ENCODE measurements around the gene SMAGP.
"Not testable (repeated sequence)": the region's sequence is repeated elsewhere in the genome, so short reads cannot be mapped to it uniquely, and the experiment has no call there.

The SMAGP gene

DNA sequence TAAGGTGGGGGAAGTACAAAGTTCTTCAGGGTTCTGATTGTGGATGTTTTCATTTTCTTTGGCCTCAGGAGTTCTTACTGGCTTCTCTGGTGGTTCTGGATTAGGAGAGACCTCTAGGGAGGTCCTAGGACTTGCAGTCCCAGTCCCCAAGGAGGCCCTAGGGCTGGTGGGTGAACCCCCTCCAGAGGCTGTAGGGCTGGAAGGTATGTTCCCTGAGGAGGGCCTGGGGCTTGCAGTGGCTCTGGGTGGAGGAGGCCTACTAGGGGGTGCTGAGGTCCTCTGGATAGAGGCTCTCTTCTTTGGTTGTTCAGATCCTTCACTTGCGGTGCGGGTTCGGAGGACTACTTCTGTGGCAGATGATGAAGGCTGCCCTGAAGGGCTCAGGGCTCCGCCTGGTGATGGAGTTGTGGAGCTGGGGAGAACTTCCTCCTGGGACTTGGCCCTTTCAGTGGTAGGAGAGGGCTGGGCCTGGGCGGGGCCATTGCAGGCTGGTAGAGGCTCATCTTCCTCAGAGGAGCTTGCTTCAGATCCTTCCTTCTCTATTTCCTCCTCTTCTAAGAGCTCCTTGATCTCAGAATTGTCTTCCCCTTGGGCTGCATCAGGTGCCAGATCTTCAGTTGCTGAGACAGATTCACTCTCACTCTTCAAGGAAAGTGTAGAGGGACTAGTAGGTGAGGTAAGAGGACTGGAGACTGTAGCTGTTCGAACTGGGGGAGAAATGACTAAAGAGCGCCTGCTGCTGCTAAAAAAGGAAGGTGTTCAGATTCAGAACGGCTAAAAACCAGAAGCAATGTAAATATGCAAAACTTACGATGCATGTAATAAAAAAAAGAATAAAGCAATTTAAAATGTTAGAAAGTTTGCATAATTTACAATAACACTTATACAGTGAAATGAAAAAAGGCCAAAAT, 21.6 kb upstream of the SMAGP start:
- H3K36me3 ChIP-seq (ENCODE audit: control insufficient read depth in 1 of 2, insufficient read depth in 2 of 2, low read length in 2 of 2); H3K4me3 ChIP-seq (ENCODE audit: low read depth in 1 of 2, low read length in 2 of 2); H3K9me3 ChIP-seq (ENCODE audit: control insufficient read depth in 1 of 2, low read length in 2 of 2); H3K4me1 ChIP-seq (ENCODE audit: control insufficient read depth in 1 of 2, insufficient read depth in 2 of 2, low read length in 2 of 2); H3K27ac ChIP-seq (ENCODE audit: low read length); H3K27me3 ChIP-seq (ENCODE audit: low read depth, low read length): not testable (repeated sequence)

DNA sequence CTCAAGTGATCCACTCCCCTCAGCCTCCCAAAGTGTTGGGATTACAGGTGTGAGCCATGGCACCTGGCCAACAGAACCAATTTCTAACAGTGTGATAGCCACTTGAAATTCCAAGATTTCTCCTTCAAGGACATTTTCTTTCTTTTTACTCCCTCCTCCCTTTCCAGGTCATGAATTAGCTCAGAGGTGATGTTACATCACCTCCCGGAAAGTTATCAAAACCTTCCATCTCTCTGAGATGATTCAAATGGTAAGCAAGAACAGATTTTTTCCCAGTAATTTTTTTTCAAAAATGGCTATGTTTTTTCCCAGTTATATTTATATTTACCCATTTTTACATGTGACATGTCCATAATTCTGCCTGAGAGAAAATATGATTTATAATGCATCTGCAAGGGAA, 15.6 kb upstream of the SMAGP start:
- H3K36me3 ChIP-seq (ENCODE audit: control insufficient read depth in 1 of 2, insufficient read depth in 2 of 2, low read length in 2 of 2), result no peaks in the 10 kb centered on the region
- no peaks in the 10 kb centered on the region for H3K4me1 ChIP-seq (ENCODE audit: control insufficient read depth in 1 of 2, insufficient read depth in 2 of 2, low read length in 2 of 2)
- H3K9me3 ChIP-seq (ENCODE audit: control insufficient read depth in 1 of 2, low read length in 2 of 2), result no peaks in the 10 kb centered on the region
- no peak overlapping the region for H3K4me3 ChIP-seq (ENCODE audit: low read depth in 1 of 2, low read length in 2 of 2)
- H3K27me3 ChIP-seq (ENCODE audit: low read depth, low read length), result no peaks in the 10 kb centered on the region
- no peak overlapping the region for H3K27ac ChIP-seq (ENCODE audit: low read length)

DNA sequence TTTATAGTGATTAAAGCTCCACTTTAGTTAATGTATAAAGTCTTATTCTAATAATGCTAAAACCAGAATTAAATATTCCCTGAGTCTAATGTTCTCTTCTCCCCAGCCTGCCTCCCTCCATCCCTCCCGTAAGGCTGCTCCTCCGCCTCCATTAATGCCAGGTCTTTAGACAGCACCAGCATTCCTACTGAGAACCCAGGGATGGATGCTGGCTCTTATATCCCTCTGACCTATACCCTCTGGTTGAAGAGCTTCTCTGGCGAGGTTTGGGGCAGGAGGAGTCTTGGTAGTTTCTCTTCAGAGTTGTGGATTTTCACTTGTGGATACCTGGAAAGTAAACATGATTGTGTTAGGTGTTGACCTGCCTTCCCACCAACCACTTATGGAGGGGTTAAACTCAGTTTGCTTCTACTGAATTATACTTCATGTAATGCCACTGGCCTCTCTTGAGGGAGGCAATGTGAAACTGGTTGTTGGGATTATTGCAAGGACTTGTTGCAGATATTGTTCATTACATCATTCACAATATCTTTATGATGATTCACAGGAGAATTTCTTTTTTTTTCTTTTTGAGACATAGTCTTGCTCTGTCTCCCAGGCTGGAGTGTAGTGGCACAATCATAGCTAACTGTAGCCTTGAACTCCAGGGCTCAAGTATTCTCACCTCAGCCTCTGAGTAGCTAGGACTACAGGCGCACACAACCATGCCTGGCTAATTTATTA, 11.1 kb upstream of the SMAGP start:
- Histone ChIP-seq H3K36me3 (ENCODE audit: control insufficient read depth in 1 of 2, insufficient read depth in 2 of 2, low read length in 2 of 2) (no peaks in the 10 kb centered on the region), H3K27me3 (ENCODE audit: low read depth, low read length) (no peaks in the 10 kb centered on the region), H3K27ac (ENCODE audit: low read length) (no peak overlapping the region), H3K4me3 (ENCODE audit: low read depth in 1 of 2, low read length in 2 of 2) (no peak overlapping the region), H3K9me3 (ENCODE audit: control insufficient read depth in 1 of 2, low read length in 2 of 2) (no peaks in the 10 kb centered on the region), H3K4me1 (ENCODE audit: control insufficient read depth in 1 of 2, insufficient read depth in 2 of 2, low read length in 2 of 2) (no peaks in the 10 kb centered on the region)

DNA sequence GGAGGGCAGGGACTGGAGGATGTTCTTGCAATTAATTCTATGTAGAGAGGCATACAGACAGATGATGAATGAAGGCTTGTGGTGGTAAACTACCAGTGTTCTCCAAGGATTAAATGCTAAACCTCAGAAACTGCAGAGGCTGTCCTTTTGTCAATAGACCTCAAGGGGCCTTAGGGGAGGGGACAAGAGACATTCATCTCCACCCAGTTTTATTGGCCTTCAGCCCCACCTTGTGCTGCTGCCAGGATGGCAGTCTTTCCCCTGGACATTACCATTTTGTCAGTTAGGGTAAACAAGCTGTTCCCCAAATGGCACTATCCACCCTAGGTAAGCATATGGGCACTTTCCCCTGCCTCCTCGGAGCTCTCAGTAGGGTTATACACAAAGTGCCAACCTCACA, 4.9 kb upstream of the SMAGP start:
- Histone ChIP-seq H3K4me1 (ENCODE audit: control insufficient read depth in 1 of 2, insufficient read depth in 2 of 2, low read length in 2 of 2) (no peaks in the 10 kb centered on the region), H3K36me3 (ENCODE audit: control insufficient read depth in 1 of 2, insufficient read depth in 2 of 2, low read length in 2 of 2) (no peaks in the 10 kb centered on the region), H3K27ac (ENCODE audit: low read length) (no peak overlapping the region), H3K9me3 (ENCODE audit: control insufficient read depth in 1 of 2, low read length in 2 of 2) (no peaks in the 10 kb centered on the region), H3K4me3 (ENCODE audit: low read depth in 1 of 2, low read length in 2 of 2) (no peak overlapping the region), H3K27me3 (ENCODE audit: low read depth, low read length) (no peaks in the 10 kb centered on the region)

DNA sequence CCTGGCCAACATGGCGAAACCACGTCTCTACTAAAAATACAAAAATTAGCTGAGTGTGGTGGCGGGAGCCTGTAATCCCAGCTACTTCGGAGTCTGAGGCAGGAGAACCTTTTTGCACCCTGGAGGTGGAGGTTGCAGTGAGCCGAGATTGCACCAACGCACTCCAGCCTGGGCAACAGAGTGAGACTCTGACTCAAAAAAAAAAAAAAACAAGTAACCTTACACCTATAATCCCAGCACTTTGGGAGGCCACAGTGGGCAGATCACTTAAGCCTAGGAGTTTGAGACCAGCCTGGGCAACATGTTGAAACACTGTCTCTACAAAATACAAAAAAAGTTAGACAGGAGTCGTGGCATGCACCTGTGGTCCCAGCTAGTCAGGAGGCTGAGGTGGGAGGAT, 2.6 kb upstream of the SMAGP start:
- H3K9me3 ChIP-seq (ENCODE audit: control insufficient read depth in 1 of 2, low read length in 2 of 2); H3K27ac ChIP-seq (ENCODE audit: low read length); H3K27me3 ChIP-seq (ENCODE audit: low read depth, low read length); H3K36me3 ChIP-seq (ENCODE audit: control insufficient read depth in 1 of 2, insufficient read depth in 2 of 2, low read length in 2 of 2); H3K4me3 ChIP-seq (ENCODE audit: low read depth in 1 of 2, low read length in 2 of 2); H3K4me1 ChIP-seq (ENCODE audit: control insufficient read depth in 1 of 2, insufficient read depth in 2 of 2, low read length in 2 of 2): not testable (repeated sequence)

DNA sequence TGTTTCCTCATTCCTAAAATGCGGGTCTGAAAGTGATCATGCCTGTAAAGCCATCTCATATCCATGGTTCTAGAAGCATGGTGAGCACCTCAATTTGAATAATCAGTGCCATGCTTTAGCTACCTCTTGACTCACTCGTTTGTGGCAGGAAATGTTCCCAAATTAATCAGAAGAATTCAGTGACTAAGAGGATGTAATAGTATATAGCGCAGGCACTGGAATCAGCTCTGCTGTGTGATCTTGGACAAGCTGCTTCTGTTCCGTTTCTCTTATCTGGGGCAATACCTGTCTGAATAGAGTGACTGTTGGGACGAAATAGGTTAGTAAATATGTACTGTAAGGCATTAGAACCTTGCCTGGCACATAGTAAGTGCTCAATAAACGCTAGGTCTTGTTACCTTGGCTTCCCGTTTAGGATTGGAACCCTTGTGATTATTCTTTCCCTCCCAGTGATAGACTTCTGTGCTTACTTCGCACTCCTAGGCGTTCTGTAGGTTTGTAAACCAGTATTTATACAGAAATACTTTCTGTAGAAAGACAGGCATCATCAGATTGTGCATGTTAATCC, 820 bp upstream of the SMAGP start:
- Histone ChIP-seq H3K9me3 (ENCODE audit: control insufficient read depth in 1 of 2, low read length in 2 of 2) (no peaks in the 10 kb centered on the region), H3K27me3 (ENCODE audit: low read depth, low read length) (no peaks in the 10 kb centered on the region), H3K4me3 (ENCODE audit: low read depth in 1 of 2, low read length in 2 of 2) (peak overlapping the region; percentile 70 to 82), H3K4me1 (ENCODE audit: control insufficient read depth in 1 of 2, insufficient read depth in 2 of 2, low read length in 2 of 2) (no peaks in the 10 kb centered on the region), H3K27ac (ENCODE audit: low read length) (peak overlapping the region; percentile 72), H3K36me3 (ENCODE audit: control insufficient read depth in 1 of 2, insufficient read depth in 2 of 2, low read length in 2 of 2) (no peaks in the 10 kb centered on the region)

DNA sequence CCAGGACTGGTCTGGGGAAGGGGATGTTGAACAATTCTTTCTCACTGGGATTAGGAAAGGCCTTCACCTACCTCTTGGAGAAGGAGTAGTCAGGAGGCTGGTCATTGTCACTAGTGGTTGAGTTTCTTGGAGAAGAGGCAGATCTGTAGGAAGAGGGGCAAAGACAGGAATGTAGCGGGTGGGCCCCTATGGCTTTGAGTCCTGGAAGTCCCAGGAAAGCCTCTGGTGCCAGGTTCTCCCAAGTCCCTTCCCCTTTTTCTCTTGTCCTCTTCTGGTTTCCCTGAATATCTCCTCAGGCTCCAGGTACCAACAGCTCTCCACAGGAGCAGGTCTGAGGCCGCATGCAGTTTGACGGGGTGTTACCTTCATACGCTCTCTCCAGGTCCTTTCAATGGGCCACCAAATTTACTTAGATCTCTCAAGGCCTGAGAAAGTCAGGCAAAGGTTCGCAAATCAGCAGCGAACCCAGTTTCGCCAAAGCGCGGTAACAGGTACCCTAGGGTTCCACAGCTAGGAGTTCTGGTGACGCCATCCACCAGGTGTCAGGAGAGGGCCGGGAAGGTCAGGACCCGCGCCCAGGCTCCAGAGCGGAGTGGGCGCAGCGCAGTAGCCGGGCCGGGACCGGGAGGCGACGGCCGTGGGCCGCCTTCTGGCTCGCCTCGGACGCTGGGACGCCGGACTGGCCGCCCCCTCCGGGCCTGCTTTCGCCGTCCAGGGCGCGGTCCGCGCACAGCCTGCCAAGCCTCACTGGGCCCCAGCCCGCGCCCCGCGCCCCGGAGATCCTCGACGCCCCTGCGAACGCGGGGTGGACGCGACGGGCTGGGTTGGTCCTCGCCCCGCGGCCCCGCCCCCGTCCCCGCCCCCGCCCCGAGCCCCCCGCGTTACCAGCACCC, 795 bp downstream of the SMAGP start:
- Histone ChIP-seq H3K4me3 (ENCODE audit: low read depth in 1 of 2, low read length in 2 of 2) (peak overlapping the region; percentile 59 to 82), H3K27me3 (ENCODE audit: low read depth, low read length) (no peaks in the 10 kb centered on the region), H3K4me1 (ENCODE audit: control insufficient read depth in 1 of 2, insufficient read depth in 2 of 2, low read length in 2 of 2) (no peaks in the 10 kb centered on the region), H3K27ac (ENCODE audit: low read length) (peak overlapping the region; percentile 70), H3K36me3 (ENCODE audit: control insufficient read depth in 1 of 2, insufficient read depth in 2 of 2, low read length in 2 of 2) (no peaks in the 10 kb centered on the region), H3K9me3 (ENCODE audit: control insufficient read depth in 1 of 2, low read length in 2 of 2) (no peaks in the 10 kb centered on the region)

DNA sequence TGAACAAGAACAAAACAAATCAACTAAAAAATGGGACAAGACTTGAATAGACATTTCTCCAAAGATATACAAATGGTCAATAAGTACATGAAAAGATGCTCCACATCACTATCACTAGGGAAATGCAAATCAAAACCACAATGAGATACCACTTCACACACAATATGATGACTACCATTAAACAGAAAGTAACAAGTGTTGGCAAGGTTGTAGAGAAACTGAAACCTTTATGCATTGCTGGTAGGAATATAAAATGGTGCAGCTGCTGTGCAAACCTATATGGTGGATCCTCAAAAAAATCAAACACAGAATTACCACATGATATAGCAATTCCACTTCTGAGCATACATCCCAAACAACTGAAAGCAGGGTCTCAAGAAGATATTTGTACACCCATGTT, 5.2 kb downstream of the SMAGP start:
- Histone ChIP-seq H3K27ac (ENCODE audit: low read length) (no peak overlapping the region), H3K9me3 (ENCODE audit: control insufficient read depth in 1 of 2, low read length in 2 of 2) (no peaks in the 10 kb centered on the region), H3K36me3 (ENCODE audit: control insufficient read depth in 1 of 2, insufficient read depth in 2 of 2, low read length in 2 of 2) (no peaks in the 10 kb centered on the region), H3K27me3 (ENCODE audit: low read depth, low read length) (no peaks in the 10 kb centered on the region), H3K4me3 (ENCODE audit: low read depth in 1 of 2, low read length in 2 of 2) (no peak overlapping the region), H3K4me1 (ENCODE audit: control insufficient read depth in 1 of 2, insufficient read depth in 2 of 2, low read length in 2 of 2) (no peaks in the 10 kb centered on the region)

DNA sequence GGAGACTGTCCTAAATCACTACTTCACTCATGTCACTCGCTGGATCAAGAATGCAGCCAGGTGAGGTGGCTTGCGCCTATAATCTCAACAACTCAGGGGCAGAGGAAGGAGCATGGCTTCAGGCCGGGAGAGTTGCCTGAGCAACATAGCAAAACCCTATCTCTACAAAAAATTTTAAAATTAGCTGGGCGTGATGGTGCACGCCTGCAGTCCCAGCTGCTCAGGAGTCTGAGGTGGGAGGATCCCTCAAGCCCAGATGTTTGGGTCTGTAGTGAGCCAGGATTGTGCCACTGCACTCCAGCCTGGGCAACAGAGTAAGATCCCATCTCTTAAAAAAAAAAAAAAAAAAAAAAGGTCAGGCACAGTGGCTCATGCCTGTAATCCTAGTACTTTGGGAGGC, 5.9 kb downstream of the SMAGP start:
- H3K36me3 ChIP-seq (ENCODE audit: control insufficient read depth in 1 of 2, insufficient read depth in 2 of 2, low read length in 2 of 2), result no peaks in the 10 kb centered on the region
- no peaks in the 10 kb centered on the region for H3K27me3 ChIP-seq (ENCODE audit: low read depth, low read length)
- H3K4me3 ChIP-seq (ENCODE audit: low read depth in 1 of 2, low read length in 2 of 2), result no peak overlapping the region
- no peak overlapping the region for H3K27ac ChIP-seq (ENCODE audit: low read length)
- no peaks in the 10 kb centered on the region for H3K4me1 ChIP-seq (ENCODE audit: control insufficient read depth in 1 of 2, insufficient read depth in 2 of 2, low read length in 2 of 2)
- no peaks in the 10 kb centered on the region for H3K9me3 ChIP-seq (ENCODE audit: control insufficient read depth in 1 of 2, low read length in 2 of 2)

DNA sequence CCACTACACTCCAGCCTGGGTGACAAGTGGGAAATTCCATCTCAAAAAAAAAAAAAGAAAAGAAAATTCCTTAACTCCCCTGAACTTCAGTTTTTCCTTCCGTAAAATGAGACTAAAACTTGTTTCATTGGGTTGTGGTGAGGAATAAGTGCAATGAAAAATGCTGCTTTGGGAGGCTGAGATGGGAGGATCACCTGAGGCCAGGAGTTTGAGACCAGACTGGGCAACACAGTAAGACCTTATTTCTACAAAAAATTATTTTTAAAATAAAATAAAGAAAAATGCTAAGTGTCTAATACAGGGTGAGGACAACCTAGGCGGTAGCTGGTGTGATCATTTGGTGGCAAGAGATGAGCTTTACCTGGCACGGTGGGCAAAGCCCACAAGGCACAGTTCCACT, 6.9 kb downstream of the SMAGP start:
- Histone ChIP-seq H3K4me3 (ENCODE audit: low read depth in 1 of 2, low read length in 2 of 2) (no peak overlapping the region), H3K27me3 (ENCODE audit: low read depth, low read length) (no peaks in the 10 kb centered on the region), H3K4me1 (ENCODE audit: control insufficient read depth in 1 of 2, insufficient read depth in 2 of 2, low read length in 2 of 2) (no peaks in the 10 kb centered on the region), H3K36me3 (ENCODE audit: control insufficient read depth in 1 of 2, insufficient read depth in 2 of 2, low read length in 2 of 2) (no peaks in the 10 kb centered on the region), H3K9me3 (ENCODE audit: control insufficient read depth in 1 of 2, low read length in 2 of 2) (no peaks in the 10 kb centered on the region), H3K27ac (ENCODE audit: low read length) (no peak overlapping the region)

DNA sequence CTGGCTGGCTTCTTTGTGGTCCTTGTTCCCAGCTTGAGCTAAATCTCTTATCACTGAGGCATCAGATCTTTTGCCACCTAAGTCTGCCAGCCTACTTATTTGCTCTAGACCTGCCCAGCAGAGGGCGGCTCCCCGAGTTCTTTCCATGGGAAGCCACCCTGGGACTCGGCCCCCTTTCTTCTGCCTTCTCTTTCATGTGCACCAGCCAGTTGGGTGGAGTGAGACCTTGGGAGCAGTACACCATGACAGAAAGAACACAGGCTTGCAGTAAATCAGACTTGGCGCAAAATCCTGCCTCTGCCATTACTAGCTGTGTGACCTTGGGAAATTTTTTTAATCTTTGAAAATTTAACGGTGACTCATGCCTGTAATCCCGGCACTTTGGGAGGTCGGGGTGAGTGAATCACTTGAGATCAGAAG, 7.4 kb downstream of the SMAGP start:
- H3K36me3 ChIP-seq (ENCODE audit: control insufficient read depth in 1 of 2, insufficient read depth in 2 of 2, low read length in 2 of 2), result no peaks in the 10 kb centered on the region
- H3K4me3 ChIP-seq (ENCODE audit: low read depth in 1 of 2, low read length in 2 of 2), result no peak overlapping the region
- no peaks in the 10 kb centered on the region for H3K27me3 ChIP-seq (ENCODE audit: low read depth, low read length)
- no peaks in the 10 kb centered on the region for H3K9me3 ChIP-seq (ENCODE audit: control insufficient read depth in 1 of 2, low read length in 2 of 2)
- no peak overlapping the region for H3K27ac ChIP-seq (ENCODE audit: low read length)
- H3K4me1 ChIP-seq (ENCODE audit: control insufficient read depth in 1 of 2, insufficient read depth in 2 of 2, low read length in 2 of 2), result no peaks in the 10 kb centered on the region
